DMS53 treated with DMSO at 0.1 percent for 48 hours (cell line): ENCODE measurements around the gene NPIPA7.
"Not testable (repeated sequence)": the region's sequence is repeated elsewhere in the genome, so short reads cannot be mapped to it uniquely, and the experiment has no call there.

Experiments used
- DNase-seq: peaks from one replicate; lab custom pipeline; 2025; ENCODE audit not compliant: unreplicated experiment; lab: John Stamatoyannopoulos, UW

Gene NPIPA7

DNA sequence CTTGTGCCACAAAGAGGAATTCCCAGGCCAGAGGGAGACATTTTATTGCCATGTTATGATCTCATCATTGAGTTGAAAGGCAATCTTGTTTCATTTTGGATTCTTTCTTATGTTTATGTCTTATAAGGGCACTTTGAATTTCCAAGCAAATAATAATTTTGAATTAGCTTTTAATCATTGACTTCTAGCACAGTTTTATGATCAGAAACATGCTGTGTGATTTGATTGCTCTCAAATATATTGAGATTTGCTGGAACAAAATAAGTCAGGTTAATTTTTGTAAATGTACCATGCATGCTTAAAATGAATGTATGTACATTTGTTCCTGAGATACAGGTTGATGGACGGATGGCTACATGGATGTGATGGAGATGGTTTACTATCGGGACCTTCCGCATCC, at the start of gene NPIPA7:
TSS of gene NPIPA7 (plus strand) at position 301 of the 400 bp plus-strand sequence. CDS start 105 bp downstream, outside the sequence.
- DNase-seq = not testable (repeated sequence)

- DNase-seq = not testable (repeated sequence)
Observed at GRCh38 chr16:16331466-16331865, 47.5 kb upstream of the NPIPA7 start.

DNA sequence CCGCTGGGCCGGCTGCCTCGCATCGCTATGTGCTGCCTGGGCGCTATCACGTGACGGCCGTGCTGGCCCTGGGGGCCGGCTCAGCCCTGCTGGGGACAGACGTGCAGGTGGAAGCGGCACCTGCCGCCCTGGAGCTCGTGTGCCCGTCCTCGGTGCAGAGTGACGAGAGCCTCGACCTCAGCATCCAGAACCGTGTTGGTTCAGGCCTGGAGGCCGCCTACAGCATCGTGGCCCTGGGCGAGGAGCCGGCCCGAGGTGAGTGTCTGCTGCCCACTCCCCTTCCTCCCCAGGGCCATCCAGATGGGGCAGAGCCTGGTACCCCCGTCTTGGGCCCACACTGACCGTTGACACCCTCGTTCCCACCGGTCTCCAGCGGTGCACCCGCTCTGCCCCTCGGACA, 21.4 kb upstream of the NPIPA7 start:
- not testable (repeated sequence) for DNase-seq

GRCh38 chr16:16358539-16359240, 20.2 kb upstream of the NPIPA7 start:
- DNase-seq = not testable (repeated sequence)

GRCh38 chr16:16363595-16363994, 15.3 kb upstream of the NPIPA7 start:
- not testable (repeated sequence) for DNase-seq

DNA sequence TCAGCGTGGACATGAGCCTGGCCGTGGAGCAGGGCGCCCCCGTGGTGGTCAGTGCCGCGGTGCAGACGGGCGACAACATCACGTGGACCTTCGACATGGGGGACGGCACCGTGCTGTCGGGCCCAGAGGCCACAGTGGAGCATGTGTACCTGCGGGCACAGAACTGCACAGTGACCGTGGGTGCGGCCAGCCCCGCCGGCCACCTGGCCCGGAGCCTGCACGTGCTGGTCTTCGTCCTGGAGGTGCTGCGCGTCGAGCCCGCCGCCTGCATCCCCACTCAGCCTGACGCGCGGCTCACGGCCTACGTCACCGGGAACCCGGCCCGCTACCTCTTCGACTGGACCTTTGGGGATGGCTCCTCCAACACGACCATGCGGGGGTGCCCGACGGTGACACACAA, 14.8 kb upstream of the NPIPA7 start:
- not testable (repeated sequence) for DNase-seq

DNA sequence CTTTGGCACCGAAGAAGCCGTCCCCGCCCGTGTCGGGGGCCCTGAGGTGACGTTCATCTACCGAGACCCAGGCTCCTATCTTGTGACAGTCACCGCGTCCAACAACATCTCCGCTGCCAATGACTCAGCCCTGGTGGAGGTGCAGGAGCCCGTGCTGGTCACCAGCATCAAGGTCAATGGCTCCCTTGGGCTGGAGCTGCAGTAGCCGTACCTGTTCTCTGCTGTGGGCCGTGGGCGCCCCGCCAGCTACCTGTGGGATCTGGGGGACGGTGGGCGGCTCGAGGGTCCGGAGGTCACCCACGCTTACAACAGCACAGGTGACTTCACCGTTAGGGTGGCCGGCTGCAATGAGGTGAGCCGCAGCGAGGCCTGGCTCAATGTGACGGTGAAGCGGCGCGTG, 14.2 kb upstream of the NPIPA7 start:
- DNase-seq = not testable (repeated sequence)

DNA sequence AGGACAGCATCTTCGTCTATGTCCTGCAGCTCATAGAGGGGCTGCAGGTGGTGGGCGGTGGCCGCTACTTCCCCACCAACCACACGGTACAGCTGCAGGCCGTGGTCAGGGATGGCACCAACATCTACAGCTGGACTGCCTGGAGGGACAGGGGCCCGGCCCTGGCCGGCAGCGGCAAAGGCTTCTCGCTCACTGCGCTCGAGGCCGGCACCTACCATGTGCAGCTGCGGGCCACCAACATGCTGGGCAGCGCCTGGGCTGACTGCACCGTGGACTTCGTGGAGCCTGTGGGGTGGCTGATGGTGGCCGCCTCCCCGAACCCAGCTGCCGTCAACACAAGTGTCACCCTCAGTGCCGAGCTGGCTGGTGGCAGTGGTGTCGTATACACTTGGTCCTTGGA, 13.6 kb upstream of the NPIPA7 start:
- not testable (repeated sequence) for DNase-seq

DNA sequence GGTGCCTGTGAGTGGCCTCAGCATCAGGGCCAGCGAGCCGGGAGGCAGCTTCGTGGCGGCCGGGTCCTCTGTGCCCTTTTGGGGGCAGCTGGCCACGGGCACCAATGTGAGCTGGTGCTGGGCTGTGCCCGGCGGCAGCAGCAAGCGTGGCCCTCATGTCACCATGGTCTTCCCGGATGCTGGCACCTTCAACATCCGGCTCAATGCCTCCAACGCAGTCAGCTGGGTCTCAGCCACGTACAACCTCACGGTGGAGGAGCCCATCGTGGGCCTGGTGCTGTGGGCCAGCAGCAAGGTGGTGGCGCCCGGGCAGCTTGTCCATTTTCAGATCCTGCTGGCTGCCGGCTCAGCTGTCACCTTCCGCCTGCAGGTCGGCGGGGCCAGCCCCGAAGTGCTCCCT, 13.1 kb upstream of the NPIPA7 start:
- not testable (repeated sequence) for DNase-seq

- DNase-seq = not testable (repeated sequence)
Observed at GRCh38 chr16:16366552-16367284, 12.2 kb upstream of the NPIPA7 start.

GRCh38 chr16:16367285-16367628, 11.7 kb upstream of the NPIPA7 start:
- not testable (repeated sequence) for DNase-seq

DNA sequence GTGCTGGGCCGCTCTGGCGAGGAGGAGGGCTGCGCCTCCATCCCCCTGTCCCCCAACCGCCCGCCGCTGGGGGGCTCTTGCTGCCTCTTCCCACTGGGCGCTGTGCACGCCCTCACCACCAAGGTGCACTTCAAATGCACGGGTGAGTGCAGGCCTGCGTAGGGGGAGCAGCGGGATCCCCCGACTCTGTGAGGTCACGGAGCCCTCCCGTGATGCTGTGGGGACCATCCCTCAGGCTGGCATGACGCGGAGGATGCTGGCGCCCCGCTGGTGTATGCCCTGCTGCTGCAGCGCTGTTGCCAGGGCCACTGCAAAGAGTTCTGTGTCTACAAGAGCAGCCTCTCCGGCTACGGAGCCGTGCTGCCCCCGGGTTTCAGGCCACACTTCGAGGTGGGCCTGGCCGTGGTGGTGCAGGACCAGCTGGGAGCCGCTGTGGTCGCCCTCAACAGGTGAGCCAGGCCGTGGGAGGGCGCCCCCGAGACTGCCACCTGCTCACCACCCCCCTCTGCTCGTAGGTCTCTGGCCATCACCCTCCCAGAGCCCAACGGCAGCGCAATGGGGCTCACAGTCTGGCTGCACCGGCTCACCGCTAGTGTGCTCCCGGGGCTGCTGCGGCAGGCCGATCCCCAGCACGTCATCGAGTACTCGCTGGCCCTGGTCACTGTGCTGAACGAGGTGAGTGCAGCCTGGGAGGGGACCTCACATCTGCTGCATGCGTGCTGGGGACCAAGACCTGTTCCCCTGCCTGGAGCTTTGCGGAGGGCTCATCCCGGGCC, 9.7 kb upstream of the NPIPA7 start:
- not testable (repeated sequence) for DNase-seq

- DNase-seq = not testable (repeated sequence)
Observed at GRCh38 chr16:16371136-16371735, 7.7 kb upstream of the NPIPA7 start.

DNA sequence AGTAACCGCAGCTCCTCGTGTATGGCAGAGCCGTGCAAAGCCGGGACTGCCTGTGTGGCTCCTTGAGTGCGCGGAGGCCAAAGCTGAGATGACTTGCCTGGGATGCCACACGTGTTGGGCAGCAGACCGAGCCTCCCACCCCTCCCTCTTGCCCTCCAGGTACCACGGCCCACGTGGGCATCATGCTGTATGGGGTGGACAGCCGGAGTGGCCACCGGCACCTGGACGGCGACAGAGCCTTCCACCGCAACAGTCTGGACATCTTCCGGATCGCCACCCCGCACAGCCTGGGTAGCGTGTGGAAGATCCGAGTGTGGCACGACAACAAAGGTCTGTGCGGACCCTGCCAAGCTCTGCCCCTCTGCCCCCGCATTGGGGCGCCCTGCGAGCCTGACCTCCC, 4.7 kb upstream of the NPIPA7 start:
- DNase-seq = not testable (repeated sequence)

- DNase-seq = not testable (repeated sequence)
Observed at GRCh38 chr16:16399685-16400084, 20.7 kb downstream of the NPIPA7 start.

GRCh38 chr16:16402333-16402732, 23.4 kb downstream of the NPIPA7 start:
- not testable (repeated sequence) for DNase-seq

GRCh38 chr16:16404283-16404682, 25.3 kb downstream of the NPIPA7 start:
- not testable (repeated sequence) for DNase-seq

DNA sequence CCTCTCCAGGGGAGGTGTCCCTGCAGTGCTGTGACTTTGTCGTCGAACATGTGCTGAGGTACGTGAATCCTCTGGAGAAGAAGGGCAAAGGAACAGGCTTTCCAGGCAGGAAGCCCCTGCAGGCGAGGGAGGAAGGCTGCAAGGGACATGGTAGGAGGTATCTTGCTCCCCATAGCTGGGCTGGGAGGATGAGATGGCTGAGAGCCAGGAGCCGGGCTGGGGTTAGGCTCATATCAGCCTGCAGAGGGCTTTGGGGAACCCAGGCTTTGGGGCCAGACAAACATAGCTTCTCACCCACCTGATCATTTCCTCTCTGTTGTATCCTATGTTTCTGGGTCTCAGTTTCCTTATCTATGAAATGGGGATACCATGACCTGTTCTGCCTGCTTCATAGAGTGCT, 26.5 kb downstream of the NPIPA7 start:
- not testable (repeated sequence) for DNase-seq

GRCh38 chr16:16408430-16408829, 29.5 kb downstream of the NPIPA7 start:
- not testable (repeated sequence) for DNase-seq

DNA sequence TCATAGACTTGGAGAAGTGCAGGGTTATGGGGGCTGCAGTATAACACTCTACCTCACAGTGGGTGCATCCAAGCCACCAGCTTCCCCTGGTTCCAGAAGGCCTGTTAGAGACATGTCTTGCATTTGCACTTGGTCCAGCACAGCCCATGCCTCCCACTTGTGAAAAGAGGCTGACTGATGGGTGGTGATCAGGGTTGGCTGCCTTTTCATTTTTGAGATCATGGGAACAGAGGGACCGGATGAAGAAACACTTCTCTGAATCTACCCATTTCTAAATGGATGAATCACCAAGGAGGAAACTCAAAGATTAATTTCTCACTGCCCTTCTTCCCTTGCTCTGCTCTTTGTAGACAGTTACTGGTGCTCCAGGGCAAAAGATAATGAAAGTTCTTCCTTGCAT, 34.8 kb downstream of the NPIPA7 start:
- DNase-seq = not testable (repeated sequence)

DNA sequence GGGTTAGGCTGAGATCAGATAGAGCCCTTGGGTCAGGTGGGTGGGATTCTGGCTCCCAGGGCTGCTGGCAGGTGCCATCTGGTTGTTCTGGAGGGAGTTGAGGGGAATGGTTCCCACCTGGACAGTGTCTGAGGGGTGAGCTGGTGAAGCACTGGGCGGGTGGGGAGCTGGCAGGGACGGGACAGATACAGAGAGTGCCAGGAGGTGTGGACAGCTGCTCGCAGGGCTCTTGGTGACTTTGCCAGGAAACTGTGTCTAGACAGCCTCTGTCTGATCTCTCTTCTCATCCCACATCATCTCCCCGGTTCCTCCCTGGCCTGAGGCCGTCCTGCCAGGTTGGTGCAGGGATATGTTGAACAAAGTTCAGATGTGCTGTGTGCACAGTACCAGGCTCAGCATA, 38.1 kb downstream of the NPIPA7 start:
- not testable (repeated sequence) for DNase-seq
